WERI-Rb-1 (cell line): ENCODE measurements around the gene ME3.
"Not testable (repeated sequence)": the region's sequence is repeated elsewhere in the genome, so short reads cannot be mapped to it uniquely, and the experiment has no call there.

Experiments used
- DNase-seq: peaks from one replicate; pipeline ENCODE4 v3.0.0-alpha.2; 2020
- H3K27ac ChIP-seq: fragments of 250-450 bp; sonication (Bioruptor Pico); 2 replicates; pipeline ENCODE4 v1.5.1; 2020; ENCODE audit warnings: mild to moderate bottlenecking, moderate library complexity
- H3K27me3 ChIP-seq: fragments of 250-450 bp; sonication (Bioruptor Pico); 2 replicates; pipeline ENCODE4 v1.5.1; 2021; ENCODE audit warnings: mild to moderate bottlenecking, low read depth, moderate library complexity; ENCODE audit not compliant: insufficient read depth, severe bottlenecking
- H3K36me3 ChIP-seq: fragments of 250-450 bp; sonication (Bioruptor Pico); 2 replicates; pipeline ENCODE4 v1.5.1; 2020; ENCODE audit warnings: mild to moderate bottlenecking, moderate library complexity
- H3K4me3 ChIP-seq: 2 replicates; pipeline ENCODE4 v1.5.1; 2011; ENCODE audit warnings: low read depth, mild to moderate bottlenecking, control low read depth, low read length
- H3K9me3 ChIP-seq: fragments of 250-450 bp; sonication (Bioruptor Pico); 2 replicates; pipeline ENCODE4 v1.5.1; 2021; ENCODE audit warnings: mild to moderate bottlenecking, moderate library complexity; ENCODE audit not compliant: severe bottlenecking
- TF ChIP-seq, protein P1 (sequence below): IDR thresholded peaks from 2 replicates; pipeline ENCODE4 v1.5.1; 2011; ENCODE audit warnings: low read depth, mild to moderate bottlenecking, control low read depth, inconsistent platforms, low read length

ME3 gene

DNA sequence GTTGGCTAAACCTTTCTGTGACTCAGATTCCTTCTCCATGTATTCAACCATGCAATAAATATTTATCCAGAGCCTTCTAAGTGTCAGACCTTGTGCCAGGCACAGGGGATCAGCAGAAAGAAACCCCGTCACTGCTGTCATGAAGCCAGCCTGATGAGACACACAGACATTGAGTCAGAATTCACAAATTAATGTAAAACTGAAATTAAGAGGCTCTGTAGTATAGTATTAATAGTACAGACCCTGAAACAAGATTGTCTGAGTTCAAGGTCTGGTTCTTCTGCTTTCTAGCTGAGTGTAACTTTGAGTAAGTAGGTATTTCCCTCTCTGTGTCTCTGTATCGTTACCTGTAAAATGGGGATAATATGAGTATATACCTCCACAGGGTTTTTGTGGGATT lies 46.9 kb downstream of the ME3 start:
- TF ChIP-seq, protein P1, sequence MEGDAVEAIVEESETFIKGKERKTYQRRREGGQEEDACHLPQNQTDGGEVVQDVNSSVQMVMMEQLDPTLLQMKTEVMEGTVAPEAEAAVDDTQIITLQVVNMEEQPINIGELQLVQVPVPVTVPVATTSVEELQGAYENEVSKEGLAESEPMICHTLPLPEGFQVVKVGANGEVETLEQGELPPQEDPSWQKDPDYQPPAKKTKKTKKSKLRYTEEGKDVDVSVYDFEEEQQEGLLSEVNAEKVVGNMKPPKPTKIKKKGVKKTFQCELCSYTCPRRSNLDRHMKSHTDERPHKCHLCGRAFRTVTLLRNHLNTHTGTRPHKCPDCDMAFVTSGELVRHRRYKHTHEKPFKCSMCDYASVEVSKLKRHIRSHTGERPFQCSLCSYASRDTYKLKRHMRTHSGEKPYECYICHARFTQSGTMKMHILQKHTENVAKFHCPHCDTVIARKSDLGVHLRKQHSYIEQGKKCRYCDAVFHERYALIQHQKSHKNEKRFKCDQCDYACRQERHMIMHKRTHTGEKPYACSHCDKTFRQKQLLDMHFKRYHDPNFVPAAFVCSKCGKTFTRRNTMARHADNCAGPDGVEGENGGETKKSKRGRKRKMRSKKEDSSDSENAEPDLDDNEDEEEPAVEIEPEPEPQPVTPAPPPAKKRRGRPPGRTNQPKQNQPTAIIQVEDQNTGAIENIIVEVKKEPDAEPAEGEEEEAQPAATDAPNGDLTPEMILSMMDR: no peak
- Histone ChIP-seq H3K4me3 (no peak overlapping the region), H3K27ac (no peak overlapping the region), H3K36me3 (peaks cover 5% of the 10 kb centered on the region), H3K27me3 (no peaks in the 10 kb centered on the region), H3K9me3 (no peaks in the 10 kb centered on the region)
- DNase-seq: no peak

DNA sequence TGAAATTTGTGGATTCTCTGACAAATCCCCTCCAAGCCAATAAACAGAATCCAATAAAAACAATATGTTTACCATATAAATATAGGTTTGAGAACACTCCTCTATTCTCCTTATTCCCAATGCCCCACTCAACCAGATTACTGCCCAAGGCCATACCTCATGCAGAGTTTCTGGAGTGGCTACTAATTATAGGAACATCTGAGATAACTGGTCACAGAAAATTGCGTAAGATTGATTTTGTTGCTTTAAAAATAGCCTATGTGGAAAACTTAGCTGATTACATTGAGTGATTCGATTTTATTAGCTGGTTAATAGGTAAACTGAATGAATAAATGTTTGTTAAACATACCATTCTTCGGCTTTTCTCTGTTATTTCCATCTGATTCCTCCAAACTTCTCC lies 48.0 kb downstream of the ME3 start:
- TF ChIP-seq, protein P1: no peak
- H3K27me3 ChIP-seq: no peaks in the 10 kb centered on the region
- H3K27ac ChIP-seq: no peak overlapping the region
- DNase-seq: no peak
- H3K9me3 ChIP-seq: no peaks in the 10 kb centered on the region
- H3K4me3 ChIP-seq: no peak overlapping the region
- peaks cover 5% of the 10 kb centered on the region for H3K36me3 ChIP-seq

DNA sequence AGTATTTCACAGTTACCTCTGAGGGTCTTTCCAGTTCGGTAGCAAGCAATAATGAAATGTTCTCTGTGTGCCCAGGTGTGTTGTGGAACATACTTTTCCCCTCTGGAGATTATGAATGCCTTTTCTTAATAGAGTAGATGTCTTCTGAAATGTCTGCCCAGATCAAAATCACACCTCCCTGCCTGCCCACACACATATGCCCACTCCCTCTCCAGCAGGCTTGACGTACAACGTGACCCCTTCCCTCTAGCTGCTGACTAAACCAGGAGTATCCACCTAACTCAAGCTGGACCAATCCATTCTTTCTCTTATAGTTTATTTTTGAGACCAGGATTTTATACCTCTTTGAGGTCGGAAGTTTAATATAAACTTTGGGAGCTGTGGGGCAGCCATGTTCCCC lies 48.7 kb downstream of the ME3 start:
- peaks cover 5% of the 10 kb centered on the region for H3K36me3 ChIP-seq
- TF ChIP-seq, protein P1: no peak
- H3K4me3 ChIP-seq: no peak overlapping the region
- H3K27me3 ChIP-seq: no peaks in the 10 kb centered on the region
- DNase-seq: no peak
- H3K9me3 ChIP-seq: no peaks in the 10 kb centered on the region
- H3K27ac ChIP-seq: no peak overlapping the region

DNA sequence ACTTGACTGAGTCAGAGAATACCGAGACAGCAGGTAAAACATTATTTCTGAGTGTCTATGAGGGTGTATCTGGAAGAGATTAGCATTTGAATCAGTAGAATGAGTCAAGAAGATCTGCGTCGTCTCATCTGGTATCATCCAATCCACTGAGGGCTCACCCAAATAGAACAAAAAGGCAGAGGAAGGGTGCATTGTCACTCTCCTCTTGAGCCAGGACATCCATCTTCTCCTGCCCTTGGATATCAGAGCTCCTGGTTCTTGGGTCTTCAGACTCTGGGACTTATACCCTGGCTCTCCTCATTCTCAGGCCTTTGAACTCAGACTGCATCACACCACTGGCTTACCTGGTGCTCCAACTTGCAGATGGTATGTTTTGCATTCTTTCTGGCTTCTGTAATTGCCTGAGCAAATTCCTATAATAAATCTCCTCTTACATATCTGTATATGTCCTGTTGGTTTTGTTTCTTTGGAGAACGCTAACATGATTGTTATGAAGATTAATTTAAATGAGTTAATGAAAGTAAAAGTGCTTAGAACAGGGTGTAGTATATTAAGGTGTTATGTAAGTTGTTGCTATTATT lies 49.3 kb downstream of the ME3 start:
- Histone ChIP-seq H3K9me3 (no peaks in the 10 kb centered on the region), H3K27me3 (no peaks in the 10 kb centered on the region), H3K27ac (no peak overlapping the region), H3K4me3 (no peak overlapping the region), H3K36me3 (peaks cover 5% of the 10 kb centered on the region)
- TF ChIP-seq, protein P1: no peak
- DNase-seq: no peak

DNA sequence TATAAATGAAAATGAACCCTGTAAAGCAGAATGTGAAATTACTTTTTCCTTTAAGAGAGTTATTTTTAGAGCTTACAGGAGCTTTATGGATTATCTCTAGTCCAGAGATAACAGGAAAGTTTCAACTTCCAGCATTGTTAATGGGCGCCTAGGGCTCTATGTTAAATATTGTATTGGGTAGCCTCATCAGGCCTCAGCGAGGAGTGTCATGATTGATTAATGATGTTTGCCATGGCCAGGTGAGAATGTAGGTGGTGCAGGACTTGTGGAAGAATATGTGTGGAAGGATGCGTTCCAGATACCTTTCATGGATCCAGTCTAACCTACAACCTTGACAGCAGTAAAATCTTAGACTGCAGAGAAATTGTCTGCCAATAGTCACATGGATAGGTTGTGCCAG lies 50.6 kb downstream of the ME3 start:
- H3K4me3 ChIP-seq: no peak overlapping the region
- H3K27ac ChIP-seq: no peak overlapping the region
- H3K9me3 ChIP-seq: no peaks in the 10 kb centered on the region
- TF ChIP-seq, protein P1: no peak
- no peaks in the 10 kb centered on the region for H3K27me3 ChIP-seq
- peaks cover 5% of the 10 kb centered on the region for H3K36me3 ChIP-seq
- no peak for DNase-seq

DNA sequence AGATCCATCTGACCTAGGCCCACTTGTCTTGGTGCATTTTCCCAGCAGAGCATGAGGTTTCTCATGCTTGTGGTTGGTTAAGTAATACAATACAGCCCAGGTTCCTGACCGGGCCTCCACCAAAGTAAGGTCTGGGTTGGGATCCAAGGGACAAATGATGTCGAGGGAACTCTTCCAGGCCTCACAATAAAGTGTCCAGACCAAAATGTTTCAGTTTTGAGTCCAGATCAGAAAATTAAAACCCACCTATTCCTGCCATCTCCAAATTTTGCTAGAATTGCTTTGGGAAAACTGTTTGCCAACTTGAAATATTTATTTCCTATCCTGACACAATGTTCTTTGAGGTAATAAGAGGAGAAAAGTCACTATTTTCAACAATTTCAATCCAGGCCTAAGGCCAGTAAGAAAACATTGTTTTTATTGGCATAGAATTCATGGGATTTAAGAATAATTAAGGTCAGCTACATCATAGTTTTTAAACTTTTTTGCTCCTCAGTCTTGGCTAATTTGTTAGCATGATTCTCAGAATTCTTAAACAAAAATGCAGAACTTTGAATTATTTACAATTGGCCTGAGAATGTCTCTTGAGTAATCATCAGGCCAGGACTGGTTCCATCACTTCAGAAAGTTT lies 51.4 kb downstream of the ME3 start:
- no peaks in the 10 kb centered on the region for H3K27me3 ChIP-seq
- no peak for DNase-seq
- TF ChIP-seq, protein P1: no peak
- no peak overlapping the region for H3K27ac ChIP-seq
- H3K4me3 ChIP-seq: no peak overlapping the region
- peaks cover 5% of the 10 kb centered on the region for H3K36me3 ChIP-seq
- no peaks in the 10 kb centered on the region for H3K9me3 ChIP-seq

DNA sequence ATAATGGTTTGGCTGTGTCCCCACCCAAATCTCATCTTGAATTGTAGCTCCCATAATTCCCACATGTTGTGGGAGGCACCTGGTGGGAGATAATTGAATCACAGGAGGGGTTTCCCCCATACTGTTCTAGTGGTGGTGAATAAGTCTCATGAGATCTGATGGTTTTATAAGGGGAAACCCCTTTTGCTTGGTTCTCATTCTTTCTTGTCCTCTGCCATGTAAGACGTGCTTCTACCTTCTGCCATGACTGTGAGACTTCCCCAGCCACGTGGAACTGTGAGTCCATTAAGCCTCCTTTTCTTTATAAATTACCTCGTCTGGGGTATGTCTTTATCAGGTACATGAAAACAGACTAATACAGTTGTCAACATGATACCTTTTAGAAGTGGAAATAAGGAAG lies 53.0 kb downstream of the ME3 start:
- not testable (repeated sequence) for H3K27ac ChIP-seq, DNase-seq, H3K4me3 ChIP-seq, H3K27me3 ChIP-seq, H3K36me3 ChIP-seq, H3K9me3 ChIP-seq
